GM19193 (cell line): ENCODE results near the gene PRSS53.
A peak's percentile ranks its signal among the peaks of the same experiment; 100 is the strongest.

Source experiments
- POLR2A ChIP-seq: IDR thresholded peaks from 4 replicates; pipeline ENCODE4 v1.6.1; 2011; ENCODE audit not compliant: insufficient read depth, insufficient read length; ENCODE audit errors: extremely low read depth

PRSS53 gene

GRCh38 chr16:31128711-31129567 lies 40.2 kb upstream of the PRSS53 start:
- TF ChIP-seq POLR2A: no peak

DNA sequence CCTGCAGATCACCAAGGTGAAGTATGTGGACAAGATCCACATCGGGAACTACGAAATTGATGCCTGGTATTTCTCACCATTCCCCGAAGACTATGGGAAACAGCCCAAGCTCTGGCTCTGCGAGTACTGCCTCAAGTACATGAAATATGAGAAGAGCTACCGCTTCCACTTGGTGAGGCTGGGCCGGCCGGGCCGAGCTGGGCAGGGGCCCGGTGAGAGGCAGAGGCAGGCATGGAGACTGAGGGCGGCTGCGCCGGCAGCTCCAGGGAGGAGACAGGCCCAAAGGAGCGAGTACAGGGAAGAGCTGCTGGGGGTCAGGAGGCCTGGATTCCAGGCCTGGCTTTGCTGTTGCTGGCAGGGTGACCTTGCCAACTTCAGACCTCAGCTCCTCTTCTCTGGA lies 38.4 kb upstream of the PRSS53 start:
- no peak for TF ChIP-seq POLR2A

DNA sequence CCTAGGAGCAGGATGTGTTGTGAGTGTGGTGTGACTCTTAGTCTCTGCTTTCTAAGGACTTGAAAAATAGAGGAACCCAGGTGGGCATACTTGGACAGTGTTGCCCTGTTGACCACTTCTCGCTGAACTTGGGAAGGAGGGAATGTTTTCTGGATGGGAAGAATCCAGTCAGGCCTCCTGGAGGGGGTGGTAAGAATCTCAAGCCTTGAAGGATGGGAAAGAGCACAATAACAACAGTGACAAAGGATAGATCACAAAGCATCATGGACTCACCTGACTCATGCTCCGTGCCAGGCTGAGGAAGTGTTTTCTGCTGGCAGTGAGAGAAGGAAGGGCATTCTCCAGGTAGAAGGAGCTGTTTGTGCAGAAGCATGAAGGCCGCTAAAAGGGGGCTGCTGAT lies 37.1 kb upstream of the PRSS53 start:
- TF ChIP-seq POLR2A: no peak

DNA sequence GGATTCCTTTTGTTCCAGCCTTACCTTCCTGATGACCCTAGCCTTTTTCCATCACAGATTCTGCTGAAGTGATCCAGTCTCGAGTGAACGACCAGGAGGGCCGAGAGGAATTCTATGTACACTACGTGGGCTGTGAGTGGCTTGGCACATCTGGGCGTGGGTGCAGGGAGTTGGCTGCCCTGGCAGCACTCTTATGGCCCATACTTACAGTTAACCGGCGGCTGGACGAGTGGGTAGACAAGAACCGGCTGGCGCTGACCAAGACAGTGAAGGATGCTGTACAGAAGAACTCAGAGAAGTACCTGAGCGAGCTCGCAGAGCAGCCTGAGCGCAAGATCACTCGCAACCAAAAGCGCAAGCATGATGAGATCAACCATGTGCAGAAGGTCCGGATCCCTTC lies 31.4 kb upstream of the PRSS53 start:
- TF ChIP-seq POLR2A: no peak

DNA sequence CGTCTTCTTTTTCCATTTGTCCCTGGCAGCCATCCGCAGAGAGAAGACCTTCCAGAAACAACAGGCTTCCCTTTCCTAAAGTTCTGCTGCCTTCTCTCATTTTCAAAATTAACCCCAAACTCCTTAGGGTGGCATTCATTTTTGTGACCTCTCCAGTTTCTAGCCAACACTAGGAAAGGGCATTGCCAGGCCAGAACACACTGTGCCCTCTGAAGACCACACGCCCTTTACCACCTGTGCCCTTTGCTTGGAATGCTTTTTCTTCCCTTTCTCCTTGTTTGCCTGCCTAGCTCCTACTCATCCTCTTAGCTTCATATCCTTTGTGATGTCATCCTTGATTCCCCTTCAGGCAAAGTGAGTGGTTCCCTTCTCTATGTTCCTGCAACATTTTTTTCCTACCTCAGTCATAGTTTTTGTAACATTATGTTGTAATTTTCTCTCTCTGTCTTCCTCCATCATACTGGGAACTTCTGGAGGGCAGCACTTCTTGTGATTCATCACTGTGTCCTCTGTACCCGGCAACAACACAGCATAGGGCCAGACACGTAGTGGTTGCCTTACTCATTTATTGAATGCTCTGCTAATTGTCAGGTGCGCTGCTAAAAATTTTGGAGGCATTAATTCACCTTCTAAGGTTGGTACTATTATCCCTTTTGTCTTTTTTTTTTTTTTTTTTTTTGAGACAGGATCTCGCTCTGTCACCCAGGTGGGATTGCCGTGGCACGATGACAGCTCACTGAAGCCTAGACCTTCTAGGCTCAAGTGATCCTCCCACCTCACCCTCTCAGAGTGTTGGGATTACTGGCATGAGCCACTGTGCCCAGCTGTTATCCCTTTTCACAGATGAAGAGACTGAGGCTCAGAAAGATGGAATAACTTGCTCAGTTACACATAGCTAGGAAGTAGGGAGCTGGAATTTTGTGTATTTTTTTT lies 29.7 kb upstream of the PRSS53 start:
- TF ChIP-seq POLR2A: no peak

DNA sequence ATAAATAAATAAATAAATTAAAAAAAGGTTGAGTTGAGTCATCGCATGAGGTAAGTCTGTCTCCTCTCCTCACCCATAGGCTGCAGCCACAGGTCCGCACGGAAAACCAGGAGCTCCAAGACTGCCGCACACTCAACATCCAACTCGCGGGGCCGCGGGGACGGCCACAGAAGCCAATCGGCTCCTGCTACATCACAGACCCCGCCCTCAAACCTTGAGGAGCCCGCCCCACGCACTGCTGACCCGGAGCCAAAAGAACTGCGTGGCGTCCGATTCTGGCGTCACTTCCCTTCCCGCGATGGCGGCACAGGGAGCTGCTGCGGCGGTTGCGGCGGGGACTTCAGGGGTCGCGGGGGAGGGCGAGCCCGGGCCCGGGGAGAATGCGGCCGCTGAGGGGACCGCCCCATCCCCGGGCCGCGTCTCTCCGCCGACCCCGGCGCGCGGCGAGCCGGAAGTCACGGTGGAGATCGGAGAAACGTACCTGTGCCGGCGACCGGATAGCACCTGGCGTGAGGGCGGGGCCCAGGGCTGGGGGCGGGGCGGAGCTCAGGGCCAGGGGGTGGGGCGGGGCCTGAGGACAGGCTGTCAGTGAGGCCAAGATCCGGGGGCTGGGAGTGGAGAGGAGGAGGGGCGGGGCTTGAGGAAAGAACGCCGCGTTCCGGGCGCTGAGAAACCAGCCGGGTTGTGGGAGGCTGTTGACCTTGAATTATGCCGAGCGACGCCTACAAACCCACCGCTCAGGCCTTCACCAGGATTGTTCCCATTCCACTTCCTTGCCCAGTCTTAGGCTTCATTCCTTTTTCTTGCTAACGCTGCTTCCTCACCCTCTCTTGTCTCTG lies 28.9 kb upstream of the PRSS53 start, which contains the start of gene KAT8:
KAT8 (plus strand) TSS at position 281 of the 839 bp plus-strand sequence; CDS start at position 299, 18 bp downstream.
- TF ChIP-seq POLR2A: peak; percentile 94

DNA sequence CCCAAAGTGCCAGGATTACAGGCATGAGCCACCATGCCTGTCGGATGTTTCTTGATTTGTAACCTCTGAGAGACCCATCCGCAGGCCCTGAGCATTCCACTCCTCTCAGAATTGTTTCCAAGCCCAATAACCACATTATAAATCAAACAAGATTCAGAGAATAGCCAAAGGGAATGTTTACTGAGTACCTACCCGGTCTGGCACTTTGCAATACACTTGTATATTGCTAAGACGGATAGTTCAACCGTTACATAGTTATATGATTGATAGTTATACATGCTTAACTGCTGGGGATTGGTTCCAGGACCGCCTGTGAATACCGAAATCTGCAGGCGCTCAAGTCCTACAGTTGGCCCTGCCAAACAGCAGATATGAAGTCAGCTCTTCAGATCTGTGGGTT lies 25.7 kb upstream of the PRSS53 start:
- TF ChIP-seq POLR2A: no peak

- no peak for TF ChIP-seq POLR2A
These were observed 24.7 kb upstream of the PRSS53 start for GRCh38 chr16:31113121-31114120.

GRCh38 chr16:31112711-31113110 lies 24.0 kb upstream of the PRSS53 start:
- TF ChIP-seq POLR2A: no peak

DNA sequence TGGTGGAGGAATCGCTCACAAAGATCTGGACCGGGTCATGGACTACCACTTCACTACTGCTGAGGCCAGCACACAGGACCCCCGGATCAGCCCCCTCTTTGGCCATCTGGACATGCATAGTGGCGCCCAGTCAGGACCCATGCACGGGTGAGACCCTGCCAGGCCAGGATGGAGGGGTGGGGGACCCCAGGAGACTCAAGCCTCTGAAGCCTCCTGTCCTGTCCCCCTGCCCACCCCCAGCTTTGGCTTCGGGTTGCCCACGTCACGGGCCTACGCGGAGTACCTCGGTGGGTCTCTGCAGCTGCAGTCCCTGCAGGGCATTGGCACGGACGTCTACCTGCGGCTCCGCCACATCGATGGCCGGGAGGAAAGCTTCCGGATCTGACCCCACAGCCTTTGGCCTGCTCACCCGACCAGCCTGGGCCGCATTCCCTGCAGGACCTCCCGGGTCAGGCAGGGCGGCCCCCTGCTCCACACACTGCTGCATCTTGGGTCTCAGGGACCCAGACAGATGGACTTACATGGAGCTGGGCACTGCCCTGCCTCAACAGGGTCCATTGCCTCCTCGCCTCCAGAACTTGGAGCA lies 23.2 kb upstream of the PRSS53 start:
- no peak for TF ChIP-seq POLR2A

GRCh38 chr16:31110106-31111034 lies 21.6 kb upstream of the PRSS53 start:
- no peak for TF ChIP-seq POLR2A

DNA sequence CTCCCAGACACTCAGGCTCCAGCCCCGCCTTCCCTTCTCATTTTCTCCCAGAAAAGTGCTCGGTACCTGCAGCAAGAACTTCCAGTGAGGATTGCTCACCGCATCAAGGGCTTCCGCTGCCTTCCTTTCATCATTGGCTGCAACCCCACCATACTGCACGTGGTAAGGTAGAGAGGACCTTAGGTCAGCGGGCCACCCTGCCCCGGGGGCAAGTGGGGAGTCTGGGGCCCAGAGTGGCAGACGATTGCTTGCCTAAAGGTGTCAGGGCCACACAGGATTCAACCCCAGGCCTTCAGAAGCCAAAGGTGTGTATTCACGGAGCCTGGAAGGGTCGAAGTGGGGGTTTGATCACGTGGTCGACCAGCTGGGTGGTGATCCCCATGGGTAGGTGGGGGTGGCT lies 20.9 kb upstream of the PRSS53 start:
- TF ChIP-seq POLR2A: no peak
